BE2C (cell line): ENCODE data around the gene ADRM1.

Experiments
- DNase-seq: peaks from one replicate; pipeline ENCODE4 v3.0.0-alpha.2; 2020
- H3K27me3 ChIP-seq: fragments of 250-450 bp; sonication (Bioruptor Pico); 2 replicates; pipeline ENCODE4 v1.5.1; 2020; ENCODE audit warnings: mild to moderate bottlenecking
- H3K36me3 ChIP-seq: fragments of 250-450 bp; sonication (Bioruptor Pico); 2 replicates; pipeline ENCODE4 v1.5.1; 2020; ENCODE audit warnings: mild to moderate bottlenecking
- H3K4me1 ChIP-seq: fragments of 250-450 bp; sonication (Bioruptor Pico); 2 replicates; pipeline ENCODE4 v1.5.1; 2020
- H3K4me3 ChIP-seq: 2 replicates; pipeline ENCODE4 v1.5.1; 2011; ENCODE audit warnings: low read depth, low read length
- H3K9me3 ChIP-seq: fragments of 250-450 bp; sonication (Bioruptor Pico); 2 replicates; pipeline ENCODE4 v1.5.1; 2020
- CTCF ChIP-seq: IDR thresholded peaks from 2 replicates; pipeline ENCODE4 v1.5.1; 2012; ENCODE audit warnings: mild to moderate bottlenecking, low read depth, low read length

Gene ADRM1

GRCh38 chr20:62292108-62292507 is 10.7 kb upstream of the ADRM1 start:
- no peaks in the 10 kb centered on the region for H3K27me3 ChIP-seq
- H3K9me3 ChIP-seq: no peaks in the 10 kb centered on the region
- H3K36me3 ChIP-seq: peaks cover 3% of the 10 kb centered on the region
- no peak for DNase-seq
- no peak for TF ChIP-seq CTCF
- no peaks in the 10 kb centered on the region for H3K4me1 ChIP-seq
- H3K4me3 ChIP-seq: no peak overlapping the region

GRCh38 chr20:62293111-62293784 is 9.5 kb upstream of the ADRM1 start:
- no peak for DNase-seq
- Histone ChIP-seq H3K27me3 (no peaks in the 10 kb centered on the region), H3K4me3 (no peak overlapping the region), H3K4me1 (no peaks in the 10 kb centered on the region), H3K9me3 (no peaks in the 10 kb centered on the region), H3K36me3 (peaks cover 3% of the 10 kb centered on the region)
- TF ChIP-seq CTCF: no peak

- no peak for DNase-seq
- no peak for TF ChIP-seq CTCF
- H3K4me1 ChIP-seq: no peaks in the 10 kb centered on the region
- no peak overlapping the region for H3K4me3 ChIP-seq
- no peaks in the 10 kb centered on the region for H3K27me3 ChIP-seq
- peaks cover 3% of the 10 kb centered on the region for H3K36me3 ChIP-seq
- H3K9me3 ChIP-seq: no peaks in the 10 kb centered on the region
Observed at GRCh38 chr20:62293946-62294345, 8.9 kb upstream of the ADRM1 start.

GRCh38 chr20:62294516-62294915 is 8.3 kb upstream of the ADRM1 start:
- no peaks in the 10 kb centered on the region for H3K27me3 ChIP-seq
- TF ChIP-seq CTCF: no peak

GRCh38 chr20:62296724-62297448 is 5.9 kb upstream of the ADRM1 start:
- Histone ChIP-seq H3K27me3 (no peaks in the 10 kb centered on the region), H3K4me1 (no peaks in the 10 kb centered on the region), H3K9me3 (no peaks in the 10 kb centered on the region), H3K4me3 (no peak overlapping the region), H3K36me3 (peaks cover 3% of the 10 kb centered on the region; the same call in 1 of the 2 replicates)
- TF ChIP-seq CTCF: no peak
- no peak for DNase-seq

More at GRCh38 chr20:62294516-62294915, 8.3 kb upstream of the ADRM1 start:
- no peak overlapping the region for H3K4me3 ChIP-seq
- H3K9me3 ChIP-seq: no peaks in the 10 kb centered on the region
- H3K36me3 ChIP-seq: peaks cover 3% of the 10 kb centered on the region
- no peak for DNase-seq
- H3K4me1 ChIP-seq: no peaks in the 10 kb centered on the region
